Measurements from ENCODE around the gene AQP10. TPM values are rescaled to one million over a fixed set of nuclear protein-coding genes. Genes with fewer than 3 reads are reported as not detected.

Gene AQP10
- total and polyA plus RNA-seq, 10 of the 15 experiments (the other 5 are each of a cell fraction or from before 2014, with no cell fraction given), result not detected

DNA sequence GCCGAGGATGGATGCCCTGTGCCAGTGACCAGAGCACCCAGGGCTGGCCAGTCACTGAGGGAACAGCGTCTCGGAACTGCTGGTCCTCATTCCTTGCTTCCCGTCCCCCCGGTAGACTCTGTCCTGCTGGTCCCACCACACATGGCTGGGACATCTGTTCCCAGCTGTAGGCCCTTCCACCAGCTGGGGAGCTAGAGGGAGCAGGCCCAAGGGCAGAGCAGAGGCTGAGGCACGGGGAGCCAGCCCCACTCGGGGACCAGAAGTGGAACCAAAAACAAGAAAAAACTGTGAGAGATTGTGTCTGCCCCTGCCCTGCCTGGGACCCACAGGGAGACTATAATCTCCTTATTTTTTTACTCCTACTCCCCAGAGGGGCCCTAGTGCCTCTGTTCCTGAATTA is 28.2 kb downstream of the AQP10 start (continued):
- TF ChIP-seq IRF5 (IDR thresholded peaks at IDR 0.05; ENCODE audit: borderline replicate concordance) (no peak), ZNF687 (IDR thresholded peaks at IDR 0.05) (no peak), PAX8 (IDR thresholded peaks at IDR 0.05) (no peak)

DNA sequence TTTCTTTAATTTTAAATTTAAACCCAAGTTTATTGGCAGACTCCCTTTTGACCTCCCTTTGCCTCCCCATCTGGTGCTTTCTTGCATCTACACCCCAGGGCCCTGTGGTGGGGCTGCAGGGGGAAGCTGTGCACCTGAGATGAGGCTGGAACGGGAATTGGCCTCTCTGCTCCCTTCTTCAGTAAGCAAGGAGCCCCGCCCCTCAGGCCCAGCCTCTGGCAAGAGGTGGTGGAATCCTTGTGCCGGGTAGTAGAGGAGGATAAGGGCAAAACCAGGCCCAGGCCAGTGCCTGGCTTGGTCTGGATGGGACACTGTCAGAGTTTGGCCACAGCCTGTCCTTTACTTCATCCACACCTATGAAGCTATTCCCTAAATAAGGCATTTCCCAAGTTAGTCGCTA is 29.5 kb downstream of the AQP10 start:
- no peak overlapping the region for H3K4me2 ChIP-seq (ENCODE audit: control insufficient read depth, insufficient read depth)
- TSS peak; percentile 69 for BruUV-seq (replicated peaks)
- SMC1A ChIA-PET (ENCODE audit: uncharacterized antibody, unreplicated experiment), result interaction anchor here (2.5 to 4.4 kb wide), 2 partner anchors 129 to 130 kb away, joined by 12 to 33 read pairs; no protein-coding TSS in a partner anchor
- no peak overlapping the region for H3K4me3 ChIP-seq
- H3K4me1 ChIP-seq (ENCODE audit: control insufficient read depth, insufficient read depth, low read length), result peaks cover 10% of the 10 kb centered on the region
- H3K9ac ChIP-seq (ENCODE audit: control insufficient read depth, insufficient read depth, low read length), result no peak overlapping the region
- peaks cover 0 to 10% of the 10 kb centered on the region in 2 experiments; a peak in 3 of 4 replicates for H3K36me3 ChIP-seq (ENCODE audit: control insufficient read depth in 2 of 2, insufficient read depth in 2 of 2, low read length in 1 of 2)
- intact Hi-C loops (cut with micrococcal nuclease; ENCODE audit: unreplicated experiment) (loop anchor here (5.0 kb wide), 1 partner anchor 117 kb away; no protein-coding TSS in a partner anchor), in situ Hi-C loops (cut with MboI) (no loop called here)
- POLR2A ChIA-PET, result interaction anchor here (0.5 to 1.1 kb wide), 5 partner anchors 11 to 213 kb away, joined by 3 to 5 read pairs (median 3); no protein-coding TSS in a partner anchor
- no peak overlapping the region for H2AFZ ChIP-seq (ENCODE audit: control insufficient read depth, low read depth, low read length)
- no peak overlapping the region for H3K27ac ChIP-seq (ENCODE audit: control insufficient read depth, insufficient read depth)
- 93% methylated on average over 4 of the region's 4 CpGs for WGBS (ENCODE audit: insufficient coverage, insufficient replicate concordance, low lambda C conversion rate, missing lambda C conversion rate)
- H4K20me1 ChIP-seq (ENCODE audit: control insufficient read depth, insufficient read depth), result no peaks in the 10 kb centered on the region
- ATAC-seq, result no peak
- H3K27me3 ChIP-seq (replicated peaks in 1 of 2; ENCODE audit: control insufficient read depth in 2 of 2, insufficient read depth in 2 of 2, low read length in 1 of 2), result peaks cover 0 to 5% of the 10 kb centered on the region in 2 experiments; a peak in 2 of 4 replicates
- RAD21 ChIA-PET (ENCODE audit: unreplicated experiment), result interaction anchor here (0.8 to 3.3 kb wide), 6 partner anchors 18 to 196 kb away, joined by 3 to 18 read pairs (median 3); no protein-coding TSS in a partner anchor
- no peak for FAIRE-seq
- no peaks in the 10 kb centered on the region for H3K9me3 ChIP-seq (replicated peaks; ENCODE audit: control insufficient read depth, insufficient read depth, low read length)
- DNase-seq (ENCODE audit: low read depth, low spot score), result no peak
- CTCF ChIA-PET, result interaction anchor here (0.5 to 12.1 kb wide), 14 partner anchors 15 to 196 kb away, joined by 3 to 94 read pairs (median 4); no protein-coding TSS in a partner anchor
- no peaks in the 10 kb centered on the region for H3K79me2 ChIP-seq (ENCODE audit: control insufficient read depth, insufficient read depth, low read length)
- TF ChIP-seq, protein P1, sequence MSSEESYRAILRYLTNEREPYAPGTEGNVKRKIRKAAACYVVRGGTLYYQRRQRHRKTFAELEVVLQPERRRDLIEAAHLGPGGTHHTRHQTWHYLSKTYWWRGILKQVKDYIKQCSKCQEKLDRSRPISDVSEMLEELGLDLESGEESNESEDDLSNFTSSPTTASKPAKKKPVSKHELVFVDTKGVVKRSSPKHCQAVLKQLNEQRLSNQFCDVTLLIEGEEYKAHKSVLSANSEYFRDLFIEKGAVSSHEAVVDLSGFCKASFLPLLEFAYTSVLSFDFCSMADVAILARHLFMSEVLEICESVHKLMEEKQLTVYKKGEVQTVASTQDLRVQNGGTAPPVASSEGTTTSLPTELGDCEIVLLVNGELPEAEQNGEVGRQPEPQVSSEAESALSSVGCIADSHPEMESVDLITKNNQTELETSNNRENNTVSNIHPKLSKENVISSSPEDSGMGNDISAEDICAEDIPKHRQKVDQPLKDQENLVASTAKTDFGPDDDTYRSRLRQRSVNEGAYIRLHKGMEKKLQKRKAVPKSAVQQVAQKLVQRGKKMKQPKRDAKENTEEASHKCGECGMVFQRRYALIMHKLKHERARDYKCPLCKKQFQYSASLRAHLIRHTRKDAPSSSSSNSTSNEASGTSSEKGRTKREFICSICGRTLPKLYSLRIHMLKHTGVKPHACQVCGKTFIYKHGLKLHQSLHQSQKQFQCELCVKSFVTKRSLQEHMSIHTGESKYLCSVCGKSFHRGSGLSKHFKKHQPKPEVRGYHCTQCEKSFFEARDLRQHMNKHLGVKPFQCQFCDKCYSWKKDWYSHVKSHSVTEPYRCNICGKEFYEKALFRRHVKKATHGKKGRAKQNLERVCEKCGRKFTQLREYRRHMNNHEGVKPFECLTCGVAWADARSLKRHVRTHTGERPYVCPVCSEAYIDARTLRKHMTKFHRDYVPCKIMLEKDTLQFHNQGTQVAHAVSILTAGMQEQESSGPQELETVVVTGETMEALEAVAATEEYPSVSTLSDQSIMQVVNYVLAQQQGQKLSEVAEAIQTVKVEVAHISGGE (CRISPR knock-in tag; IDR thresholded peaks at IDR 0.05), result no peak
- TF ChIP-seq RFX5 (IDR thresholded peaks at IDR 0.05; ENCODE audit: low read depth, low read length), result no peak
- TF ChIP-seq NR2C1 (IDR thresholded peaks at IDR 0.05), result no peak
- no peak for TF ChIP-seq MTA2 (IDR thresholded peaks at IDR 0.05; ENCODE audit: low read depth)
- TF ChIP-seq, protein P2, sequence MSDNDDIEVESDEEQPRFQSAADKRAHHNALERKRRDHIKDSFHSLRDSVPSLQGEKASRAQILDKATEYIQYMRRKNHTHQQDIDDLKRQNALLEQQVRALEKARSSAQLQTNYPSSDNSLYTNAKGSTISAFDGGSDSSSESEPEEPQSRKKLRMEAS (IDR thresholded peaks at IDR 0.05; ENCODE audit: low read depth, low read length), result no peak
- no peak for TF ChIP-seq PBX3 (IDR thresholded peaks at IDR 0.05; ENCODE audit: insufficient replicate concordance, low read depth, low read length)
- TF ChIP-seq RCOR1 (conservative IDR thresholded peaks at IDR 0.05; ENCODE audit: low read depth, low read length), result no peak
- no peak for TF ChIP-seq EGR1 (IDR thresholded peaks at IDR 0.05; ENCODE audit: borderline replicate concordance in 1 of 2, low read depth in 2 of 2, low read length in 2 of 2)

Data from GM12878 (cell line).